HG03064 (cell line): ENCODE measurements around the gene SLC6A5.

Experiments used
- ATAC-seq: cut with Tn5 transposase; IDR thresholded peaks from one replicate; pipeline ENCODE4 v1.9.1; 2021; ENCODE audit warnings: low read depth; ENCODE audit not compliant: unreplicated experiment

SLC6A5 gene

DNA sequence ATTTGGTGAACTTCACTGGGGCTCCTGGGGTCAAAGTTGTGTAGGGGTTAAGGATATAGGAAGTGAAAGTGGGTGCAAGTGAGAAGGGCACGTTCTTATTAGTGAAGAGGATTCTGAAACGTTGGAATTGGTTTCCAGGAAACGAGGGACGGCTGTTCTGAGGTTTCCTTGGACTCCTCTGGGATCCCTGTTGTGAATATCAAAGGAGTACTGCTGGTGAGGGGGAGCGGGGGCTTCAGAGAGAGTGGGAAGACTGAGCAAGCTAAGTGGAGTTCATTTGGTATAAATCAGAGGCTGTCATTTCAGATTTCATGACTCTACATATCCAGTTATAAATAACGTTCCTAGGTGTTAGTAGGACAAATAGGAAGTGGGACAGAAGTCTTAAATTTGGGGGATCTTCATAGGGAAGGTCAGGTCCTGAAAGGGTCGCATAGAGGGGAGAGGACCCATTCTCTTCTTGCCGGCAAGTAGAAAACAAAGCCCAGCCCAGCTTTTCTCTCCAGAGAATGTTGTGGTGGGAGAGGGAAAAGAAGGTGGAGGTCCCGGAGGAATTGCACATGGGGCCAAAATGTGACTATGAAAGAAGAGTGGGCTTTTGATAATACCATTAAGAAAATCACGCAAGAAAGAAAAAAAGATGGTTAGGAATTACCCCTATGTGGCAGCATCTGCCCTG is 68.9 kb downstream of the SLC6A5 start:
- ATAC-seq: no peak

DNA sequence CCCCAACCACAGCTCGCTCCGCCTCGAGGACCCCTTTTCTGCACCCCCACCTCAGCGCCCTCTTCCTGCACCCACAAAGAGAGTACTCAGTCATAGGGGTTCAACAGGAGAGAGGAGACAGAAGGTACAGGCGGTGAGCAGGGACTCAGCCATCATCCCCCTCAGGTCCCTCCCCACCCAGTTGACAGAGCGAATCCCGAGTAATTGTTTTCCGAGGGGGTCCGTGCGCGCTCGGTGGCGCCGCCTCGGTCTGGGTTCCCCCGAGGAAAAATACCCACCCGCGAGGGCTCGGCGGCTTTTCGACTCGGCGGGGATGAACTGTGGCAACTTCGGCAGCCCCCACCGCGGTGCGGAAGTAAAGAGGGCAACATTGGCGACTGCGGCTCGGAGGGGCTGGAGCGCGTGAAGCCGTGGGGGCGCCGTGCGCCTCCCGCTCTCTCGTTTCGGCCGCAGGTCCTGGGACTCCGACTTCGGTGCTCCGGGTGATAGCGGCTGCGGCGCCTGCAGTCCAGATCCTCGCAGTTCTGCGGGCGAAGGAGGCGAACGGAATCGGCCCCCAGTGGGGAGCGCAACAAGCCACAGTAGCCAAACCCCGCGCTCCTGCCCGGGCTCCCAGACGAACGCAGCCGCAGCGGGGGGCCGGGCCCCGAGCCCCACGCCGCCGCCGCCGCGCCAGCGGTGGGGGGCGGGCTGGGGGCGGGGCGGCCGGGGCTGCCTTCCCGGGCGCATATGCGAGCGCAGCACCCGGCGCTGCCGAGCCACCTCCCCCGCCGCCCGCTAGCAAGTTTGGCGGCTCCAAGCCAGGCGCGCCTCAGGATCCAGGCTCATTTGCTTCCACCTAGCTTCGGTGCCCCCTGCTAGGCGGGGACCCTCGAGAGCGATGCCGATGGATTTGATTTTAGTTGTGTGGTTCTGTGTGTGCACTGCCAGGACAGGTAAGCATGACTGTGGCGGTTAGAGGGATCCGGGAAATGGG is 69.7 kb downstream of the SLC6A5 start, which contains the start of gene NELL1:
Gene NELL1, plus strand, starts transcription at position 743 of the 976 bp plus-strand sequence.
- ATAC-seq: no peak

DNA sequence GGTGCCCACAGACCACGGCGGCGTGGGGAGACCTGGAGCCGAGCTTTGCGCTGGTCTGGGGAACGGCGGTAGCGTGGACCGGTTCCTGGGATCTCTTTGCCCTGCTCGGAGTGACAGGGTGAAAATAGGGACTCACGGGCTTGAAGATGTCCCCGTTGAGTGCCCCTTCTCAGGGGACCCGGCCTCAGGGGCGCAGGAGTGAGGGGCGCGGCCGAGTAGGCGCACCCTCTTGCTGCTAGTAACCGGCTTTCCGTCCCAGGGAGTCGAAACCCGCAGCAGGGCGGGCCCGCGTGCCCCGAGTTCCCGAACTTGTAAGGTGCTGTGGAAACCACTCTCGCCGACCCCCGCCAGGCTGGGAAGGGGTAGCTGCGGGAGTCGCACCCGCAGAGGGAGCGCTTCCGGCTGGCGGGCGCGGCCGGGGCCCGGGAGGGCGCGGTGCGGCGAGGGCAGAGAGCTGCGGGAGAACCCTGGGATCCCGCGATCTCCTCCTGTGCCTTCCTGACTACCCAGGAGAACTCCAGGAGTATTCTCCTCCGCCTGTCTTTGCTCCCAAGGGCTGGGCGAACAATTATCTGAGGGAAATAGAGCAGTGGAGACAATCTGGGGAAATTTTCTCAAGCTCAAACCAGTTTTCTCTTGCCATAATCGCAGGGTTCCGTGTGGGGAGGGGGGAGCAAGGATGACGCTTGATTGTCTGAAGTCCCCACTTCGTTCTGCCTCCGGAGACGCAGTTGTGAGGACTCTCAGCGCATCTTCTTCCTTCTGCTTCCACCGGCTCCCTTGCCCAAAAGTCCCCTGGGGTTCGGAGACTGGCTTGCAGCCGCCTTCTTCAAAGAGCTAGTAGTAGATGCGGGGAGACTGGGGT is 70.6 kb downstream of the SLC6A5 start:
- ATAC-seq: no peak

DNA sequence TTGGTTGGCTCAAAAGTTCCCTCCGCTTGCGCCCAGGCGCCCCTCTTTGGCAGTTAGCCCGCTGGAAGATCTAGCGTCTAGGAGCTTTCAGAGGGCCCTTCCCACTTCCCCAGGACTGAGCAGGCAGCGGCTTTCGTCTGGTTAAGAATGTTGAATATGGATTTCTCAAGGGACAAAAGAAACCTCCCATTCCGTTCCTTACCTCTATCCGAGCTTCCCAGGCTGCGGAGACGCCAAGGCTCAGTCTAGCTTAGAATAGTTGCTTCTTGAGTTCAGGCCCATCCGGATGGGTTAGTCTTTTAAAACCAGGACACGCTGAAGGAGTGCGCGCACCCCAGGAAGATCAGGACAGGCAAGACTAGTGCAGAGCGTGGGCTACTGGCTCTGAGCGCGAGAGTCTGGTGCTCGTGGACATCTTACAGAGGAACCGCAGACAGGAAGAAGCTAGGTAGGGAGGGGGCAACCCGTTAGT is 71.6 kb downstream of the SLC6A5 start:
- no peak for ATAC-seq

DNA sequence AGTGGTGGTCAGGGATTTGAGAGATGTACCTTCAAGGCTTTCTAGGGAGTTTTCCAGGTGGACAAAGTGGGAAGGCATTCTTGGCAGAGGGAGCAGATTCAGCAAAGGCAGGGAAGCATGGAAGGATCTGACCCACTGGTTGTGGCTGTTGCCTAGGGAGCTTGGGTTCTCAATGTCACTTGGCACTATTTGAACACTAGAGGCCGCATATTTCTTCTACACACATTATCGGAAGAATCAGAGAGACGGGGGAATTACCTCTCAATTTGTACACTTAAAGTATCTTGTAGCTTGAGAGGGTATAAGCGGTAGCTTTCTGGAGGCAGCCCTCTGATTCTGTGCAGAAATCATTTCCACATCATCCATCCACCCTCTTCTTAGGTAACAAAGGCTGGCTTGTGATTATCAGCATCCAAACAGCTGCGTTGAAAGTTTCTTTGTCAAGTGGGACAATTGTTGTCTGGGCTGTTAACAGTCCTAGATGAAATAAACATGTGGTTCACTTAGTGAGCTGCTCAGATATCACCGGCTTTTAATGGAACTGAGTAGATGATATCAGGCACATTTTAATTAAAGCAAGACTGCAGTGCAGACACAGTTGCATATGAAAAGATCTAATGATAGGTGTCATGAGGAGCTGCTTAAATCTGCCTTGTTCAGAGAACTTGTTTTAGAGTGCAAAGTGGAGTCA is 72.6 kb downstream of the SLC6A5 start:
- ATAC-seq: no peak

DNA sequence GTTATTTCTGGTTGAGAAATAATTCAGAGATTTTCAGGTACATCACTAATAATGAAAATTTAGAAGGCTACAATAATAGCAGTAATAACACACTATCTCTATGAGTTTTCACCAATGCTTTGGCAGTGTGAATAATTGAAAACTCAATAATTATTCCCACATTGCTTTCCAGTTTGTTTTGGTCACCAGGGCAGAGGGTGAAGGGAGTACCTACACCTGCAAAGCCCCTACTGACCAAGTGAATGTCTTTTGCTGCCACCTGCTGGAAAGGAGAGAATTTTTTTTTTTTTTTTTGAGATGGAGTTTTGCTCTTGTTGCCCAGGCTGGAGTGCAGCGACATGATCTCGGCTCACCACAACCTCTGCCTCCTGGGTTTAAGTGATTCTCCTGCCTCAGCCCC is 73.2 kb downstream of the SLC6A5 start:
- ATAC-seq: no peak

DNA sequence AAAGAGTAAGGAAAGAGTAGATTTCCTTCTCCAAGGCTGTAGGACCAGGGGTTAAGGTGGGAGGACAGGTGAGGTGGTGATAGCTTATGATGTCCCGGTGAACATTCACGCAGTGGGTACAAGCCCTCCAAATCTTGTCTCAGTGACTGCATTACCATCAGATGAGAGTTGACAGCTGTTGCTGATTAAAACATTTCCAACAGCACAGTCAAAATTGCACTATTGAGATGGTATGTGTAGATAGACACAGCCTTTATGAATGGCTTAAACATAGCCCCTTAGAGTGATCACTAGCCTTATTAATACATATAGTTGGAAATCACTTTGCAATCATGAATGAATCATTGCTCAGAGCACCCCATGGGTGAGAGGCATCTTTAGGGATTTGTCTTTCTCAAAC is 77.2 kb downstream of the SLC6A5 start:
- ATAC-seq: no peak

DNA sequence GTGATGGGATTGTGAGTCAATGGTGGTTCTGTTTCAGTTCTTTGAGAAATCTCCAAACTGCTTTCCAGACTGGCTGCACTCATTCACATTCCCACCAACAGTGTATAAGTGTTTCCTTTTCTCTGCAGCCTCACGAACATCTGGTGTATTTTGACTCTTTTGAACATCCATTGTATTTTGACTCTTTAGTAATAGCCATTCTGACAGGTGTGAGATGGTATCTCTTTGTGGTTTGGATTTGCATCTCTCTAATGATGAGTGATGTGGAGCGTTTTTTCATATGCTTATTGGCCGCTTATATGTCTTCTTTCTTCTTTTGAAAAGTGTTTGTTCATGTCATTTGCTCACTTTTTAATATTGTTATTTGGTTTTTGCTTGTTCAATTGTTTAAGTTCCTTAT is 89.4 kb downstream of the SLC6A5 start:
- ATAC-seq: no peak

DNA sequence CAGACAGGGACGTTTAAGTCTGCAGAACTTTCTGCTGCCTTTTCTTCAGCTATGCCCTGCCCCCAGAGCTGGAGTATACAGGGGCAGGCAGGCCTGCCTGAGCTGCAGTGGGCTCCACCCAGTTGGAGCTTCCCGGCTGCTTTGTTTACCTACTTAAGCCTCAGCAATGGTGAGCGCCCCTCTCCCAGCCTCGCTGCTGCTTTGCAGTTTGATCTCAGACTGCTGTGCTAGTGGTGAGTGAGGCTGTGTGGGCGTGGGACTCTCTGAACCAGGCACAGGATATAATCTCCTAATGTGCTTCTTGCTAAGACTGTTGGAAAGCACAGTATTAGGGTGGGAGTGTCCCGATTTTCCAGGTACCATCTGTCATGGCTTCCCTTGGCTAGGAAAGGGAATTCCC is 108.5 kb downstream of the SLC6A5 start:
- ATAC-seq: no peak
